Hepatocyte (in vitro differentiated cells): Measurements from ENCODE around the gene MRC1. TPM values are rescaled to one million over a fixed set of nuclear protein-coding genes. Genes with fewer than 3 reads are reported as not detected.

Experiments used
- DNase-seq: peaks from one replicate; pipeline ENCODE4 v3.0.0-alpha.2; 2016; ENCODE audit warnings: low spot score
- H2AFZ ChIP-seq: fragments of 200-600 bp; sonication (generic); 2 replicates; pipeline ENCODE4 v1.6.0; 2016; ENCODE audit warnings: antibody characterized with exemption, mild to moderate bottlenecking
- H3K27ac ChIP-seq: fragments of 200-600 bp; sonication (generic); 2 replicates; pipeline ENCODE4 v1.5.1; 2016; ENCODE audit warnings: mild to moderate bottlenecking
- H3K27me3 ChIP-seq: fragments of 200-600 bp; sonication (generic); 2 replicates; pipeline ENCODE4 v1.6.1; 2016
- H3K36me3 ChIP-seq: fragments of 200-600 bp; sonication (generic); replicated peaks from 2 replicates; pipeline ENCODE4 v1.5.1; 2016; ENCODE audit warnings: low read depth; ENCODE audit not compliant: insufficient read depth
- H3K4me1 ChIP-seq: fragments of 200-600 bp; sonication (generic); 2 replicates; pipeline ENCODE4 v1.5.1; 2016; ENCODE audit warnings: mild to moderate bottlenecking, moderate library complexity; ENCODE audit not compliant: insufficient read depth
- H3K4me2 ChIP-seq: fragments of 200-600 bp; sonication (generic); 2 replicates; pipeline ENCODE4 v1.6.0; 2016
- H3K4me3 ChIP-seq: fragments of 200-600 bp; sonication (generic); 2 replicates; pipeline ENCODE4 v1.5.1; 2016; ENCODE audit warnings: mild to moderate bottlenecking
- H3K79me2 ChIP-seq: fragments of 200-600 bp; sonication (generic); 2 replicates; pipeline ENCODE4 v1.6.0; 2017; ENCODE audit warnings: mild to moderate bottlenecking
- H3K9me2 ChIP-seq: fragments of 200-600 bp; sonication (generic); replicated peaks from 2 replicates; pipeline ENCODE4 v1.6.0; 2017; ENCODE audit warnings: mild to moderate bottlenecking; ENCODE audit not compliant: insufficient read depth
- H3K9me3 ChIP-seq: fragments of 200-600 bp; sonication (generic); 2 replicates; pipeline ENCODE4 v1.5.1; 2016; ENCODE audit warnings: low read depth, mild to moderate bottlenecking
- H4K20me1 ChIP-seq: fragments of 200-600 bp; sonication (generic); 2 replicates; pipeline ENCODE4 v1.6.0; 2016; ENCODE audit warnings: mild to moderate bottlenecking; ENCODE audit not compliant: insufficient read depth, poor library complexity, severe bottlenecking
- EZH2 ChIP-seq: fragments of 200-600 bp; sonication (generic); IDR thresholded peaks from 2 replicates; pipeline ENCODE4 v1.6.1; 2016; ENCODE audit warnings: antibody characterized with exemption, mild to moderate bottlenecking, borderline replicate concordance
- EZH2phosphoT487 ChIP-seq: fragments of 200-600 bp; sonication (generic); IDR thresholded peaks from one replicate; pipeline ENCODE4 v1.6.1; 2018; ENCODE audit warnings: antibody characterized with exemption, mild to moderate bottlenecking, low read depth, moderate library complexity; ENCODE audit not compliant: unreplicated experiment, severe bottlenecking
- WGBS: methylation state at CpG from one replicate; pipeline ENCODE4 v1.1.6; 2016; ENCODE audit warnings: low lambda C conversion rate; ENCODE audit errors: missing lambda C conversion rate; 5-methylcytosine and 5-hydroxymethylcytosine counted together
- polyA plus RNA-seq: library from polyadenylated mRNA; unstranded; fragments of >200 nt; fragmentation: Nextera tagmentation; extraction: Ambion mirVana; gene quantifications from 2 replicates; pipeline ENCODE4 v1.2.1, GENCODE V29; 2016
- total RNA-seq: library from RNA; depleted of rRNA; stranded (reverse); fragments of >200 nt; gene quantifications from 2 replicates; pipeline ENCODE4 v1.2.3, GENCODE V29; 2014
- TF ChIP-seq, protein P1 (sequence below): fragments of 200-600 bp; sonication (generic); IDR thresholded peaks from 2 replicates; pipeline ENCODE4 v1.5.1; 2016; ENCODE audit warnings: antibody characterized with exemption, mild to moderate bottlenecking; ENCODE audit not compliant: poor library complexity

The MRC1 gene
- total and polyA plus RNA-seq, 2 experiments from 2014 or later = 0.30 to 2.4 TPM

DNA sequence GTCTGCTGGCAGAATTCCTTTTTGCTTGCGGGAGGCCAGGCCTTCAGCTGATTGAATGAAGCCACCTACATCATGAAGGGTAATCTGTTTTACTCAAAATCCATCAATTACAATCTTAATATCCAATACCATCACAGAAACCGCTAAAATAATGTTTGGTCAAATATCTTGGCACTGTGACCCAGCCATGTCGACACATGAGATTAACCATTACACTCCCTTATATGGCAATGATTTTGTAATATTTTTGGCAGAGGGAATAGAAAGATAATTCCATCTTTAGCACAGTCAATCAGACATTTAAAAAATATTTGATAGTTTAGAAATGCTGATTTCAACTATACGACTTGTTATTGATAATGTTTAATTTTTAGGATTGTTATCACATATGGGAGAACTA lies 106.0 kb downstream of the MRC1 start:
- Histone ChIP-seq H2AFZ (no peak overlapping the region), H3K4me2 (no peak overlapping the region), H3K4me1 (no peaks in the 10 kb centered on the region), H3K79me2 (no peaks in the 10 kb centered on the region), H4K20me1 (no peaks in the 10 kb centered on the region), H3K36me3 (no peaks in the 10 kb centered on the region), H3K27ac (no peak overlapping the region), H3K27me3 (no peaks in the 10 kb centered on the region), H3K9me3 (no peaks in the 10 kb centered on the region), H3K4me3 (no peak overlapping the region), H3K9me2 (no peaks in the 10 kb centered on the region)
- 93% methylated on average over 4 of the region's 4 CpGs for WGBS
- TF ChIP-seq, protein P1, sequence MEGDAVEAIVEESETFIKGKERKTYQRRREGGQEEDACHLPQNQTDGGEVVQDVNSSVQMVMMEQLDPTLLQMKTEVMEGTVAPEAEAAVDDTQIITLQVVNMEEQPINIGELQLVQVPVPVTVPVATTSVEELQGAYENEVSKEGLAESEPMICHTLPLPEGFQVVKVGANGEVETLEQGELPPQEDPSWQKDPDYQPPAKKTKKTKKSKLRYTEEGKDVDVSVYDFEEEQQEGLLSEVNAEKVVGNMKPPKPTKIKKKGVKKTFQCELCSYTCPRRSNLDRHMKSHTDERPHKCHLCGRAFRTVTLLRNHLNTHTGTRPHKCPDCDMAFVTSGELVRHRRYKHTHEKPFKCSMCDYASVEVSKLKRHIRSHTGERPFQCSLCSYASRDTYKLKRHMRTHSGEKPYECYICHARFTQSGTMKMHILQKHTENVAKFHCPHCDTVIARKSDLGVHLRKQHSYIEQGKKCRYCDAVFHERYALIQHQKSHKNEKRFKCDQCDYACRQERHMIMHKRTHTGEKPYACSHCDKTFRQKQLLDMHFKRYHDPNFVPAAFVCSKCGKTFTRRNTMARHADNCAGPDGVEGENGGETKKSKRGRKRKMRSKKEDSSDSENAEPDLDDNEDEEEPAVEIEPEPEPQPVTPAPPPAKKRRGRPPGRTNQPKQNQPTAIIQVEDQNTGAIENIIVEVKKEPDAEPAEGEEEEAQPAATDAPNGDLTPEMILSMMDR = no peak
- TF ChIP-seq EZH2phosphoT487 (no peak), EZH2 (no peak)
- no peak for DNase-seq

DNA sequence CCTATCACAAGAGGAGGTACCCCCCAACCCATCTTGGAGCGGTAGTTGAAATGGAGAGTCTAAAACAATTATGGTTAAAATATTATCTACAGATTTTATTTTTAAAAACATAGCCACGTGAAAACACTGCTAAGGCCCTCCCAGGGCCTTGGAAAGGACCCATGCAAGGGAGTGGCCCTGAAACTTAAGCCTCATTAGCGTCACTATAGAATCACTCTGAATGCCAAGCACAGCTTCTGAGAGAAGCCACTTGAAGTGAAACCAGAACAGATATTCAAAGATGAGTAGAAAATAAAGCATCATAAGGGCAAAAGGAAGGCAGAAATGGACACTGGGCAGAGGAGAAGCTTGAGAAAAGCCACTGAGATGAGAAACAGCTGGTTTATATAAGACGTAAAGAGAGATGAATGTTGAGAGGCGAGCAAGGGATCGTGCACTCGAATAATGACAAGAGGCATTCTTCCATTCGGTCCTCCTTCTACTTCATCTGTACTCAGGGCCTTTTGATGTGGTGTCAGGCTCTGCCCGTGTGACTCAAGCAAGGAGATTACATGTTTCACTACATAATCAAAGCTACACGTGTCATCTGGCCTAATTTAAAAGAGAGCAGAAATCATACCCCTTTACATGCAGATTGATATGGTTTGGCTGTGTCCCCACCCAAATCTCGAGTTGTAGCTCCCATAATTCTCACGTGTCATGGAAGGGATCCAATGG lies 109.2 kb downstream of the MRC1 start:
- no peak overlapping the region for H3K4me2 ChIP-seq
- H3K9me2 ChIP-seq = no peaks in the 10 kb centered on the region
- H3K27me3 ChIP-seq = no peaks in the 10 kb centered on the region
- no peak overlapping the region for H2AFZ ChIP-seq
- TF ChIP-seq EZH2phosphoT487 (no peak), EZH2 (no peak)
- TF ChIP-seq, protein P1 = no peak
- no peak for DNase-seq
- H3K4me3 ChIP-seq = no peak overlapping the region
- H3K79me2 ChIP-seq = no peaks in the 10 kb centered on the region
- no peak overlapping the region for H3K27ac ChIP-seq
- H3K36me3 ChIP-seq = no peaks in the 10 kb centered on the region
- H3K4me1 ChIP-seq = no peaks in the 10 kb centered on the region
- no peaks in the 10 kb centered on the region for H3K9me3 ChIP-seq
- 84% methylated on average over 12 of the region's 12 CpGs for WGBS
- no peaks in the 10 kb centered on the region for H4K20me1 ChIP-seq

DNA sequence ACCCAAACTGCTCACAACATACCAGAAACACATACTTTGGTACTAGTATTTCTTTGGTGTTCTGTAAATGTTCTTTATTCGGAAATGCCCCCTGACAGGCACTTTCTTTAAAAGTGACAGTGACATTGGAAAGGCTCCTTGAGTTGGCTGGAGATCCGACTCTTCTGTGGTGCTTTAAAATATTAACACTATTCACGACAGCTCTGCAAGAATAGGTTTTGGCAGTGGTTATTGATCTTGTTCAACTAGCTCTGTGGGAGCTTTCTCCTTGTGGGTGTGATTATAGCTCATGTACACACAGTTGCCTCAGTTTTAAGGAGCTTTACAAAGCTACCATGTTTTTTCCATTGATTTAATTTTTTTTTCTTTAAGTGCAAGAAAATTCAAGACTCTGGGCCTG lies 112.2 kb downstream of the MRC1 start:
- no peak overlapping the region for H2AFZ ChIP-seq
- no peak overlapping the region for H3K4me2 ChIP-seq
- DNase-seq = no peak
- no peak overlapping the region for H3K27ac ChIP-seq
- H3K9me3 ChIP-seq = no peaks in the 10 kb centered on the region
- H4K20me1 ChIP-seq = no peaks in the 10 kb centered on the region
- TF ChIP-seq, protein P1 = no peak
- TF ChIP-seq EZH2 (no peak), EZH2phosphoT487 (no peak)
- no peaks in the 10 kb centered on the region for H3K79me2 ChIP-seq
- H3K4me3 ChIP-seq = no peak overlapping the region
- H3K27me3 ChIP-seq = no peaks in the 10 kb centered on the region
- no peaks in the 10 kb centered on the region for H3K4me1 ChIP-seq
- 79% methylated on average over 3 of the region's 3 CpGs for WGBS
- no peaks in the 10 kb centered on the region for H3K9me2 ChIP-seq
- H3K36me3 ChIP-seq = no peaks in the 10 kb centered on the region
